ENCODE results near the gene BABAM2. TPM values are rescaled to one million over a fixed set of nuclear protein-coding genes. Genes with fewer than 3 reads are reported as not detected.

BABAM2 gene
- total RNA-seq, 1 donor: 42.0 TPM

DNA sequence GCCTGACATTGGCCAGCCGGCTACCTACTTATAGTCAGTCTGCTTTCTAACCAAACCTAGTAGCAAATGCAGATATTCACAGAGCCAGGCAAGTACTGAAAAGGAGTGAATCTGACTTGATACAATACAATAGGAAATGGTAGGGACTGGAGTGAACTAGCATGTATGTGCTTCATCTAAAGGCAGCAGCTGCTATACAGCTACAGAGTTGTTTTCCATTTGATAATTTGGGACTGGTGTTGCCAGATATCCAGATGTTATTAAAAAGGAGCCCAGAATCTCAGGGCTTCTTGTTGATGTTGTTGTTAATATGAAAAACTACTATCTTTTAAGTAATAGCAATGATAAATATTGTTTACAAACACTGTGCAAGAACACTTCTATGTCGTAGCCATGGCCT lies 159.4 kb downstream of the BABAM2 start:
- no peaks in the 10 kb centered on the region for H3K9me3 ChIP-seq (ENCODE audit: low read depth, low read length)
- no peaks in the 10 kb centered on the region for H3K27me3 ChIP-seq (ENCODE audit: insufficient read depth, low read length)
- no peak overlapping the region for H3K4me2 ChIP-seq (ENCODE audit: insufficient read depth, low read length)
- no peaks in the 10 kb centered on the region for H3K79me2 ChIP-seq (ENCODE audit: insufficient read depth, low read length)
- no peak overlapping the region for H2AFZ ChIP-seq (ENCODE audit: low read length)
- no peak for DNase-seq (ENCODE audit: insufficient read length, low spot score, missing footprints)
- H3K36me3 ChIP-seq (ENCODE audit: insufficient read depth, low read length): no peaks in the 10 kb centered on the region
- H4K20me1 ChIP-seq (ENCODE audit: insufficient read depth, low read length): no peaks in the 10 kb centered on the region
- H3K27ac ChIP-seq (ENCODE audit: low read depth, low read length): no peak overlapping the region
- peaks cover 25% of the 10 kb centered on the region for H3K4me1 ChIP-seq (ENCODE audit: insufficient read depth, low read length)
- H3K4me3 ChIP-seq (ENCODE audit: insufficient read depth, low read length): no peak overlapping the region
- TF ChIP-seq, protein P1, sequence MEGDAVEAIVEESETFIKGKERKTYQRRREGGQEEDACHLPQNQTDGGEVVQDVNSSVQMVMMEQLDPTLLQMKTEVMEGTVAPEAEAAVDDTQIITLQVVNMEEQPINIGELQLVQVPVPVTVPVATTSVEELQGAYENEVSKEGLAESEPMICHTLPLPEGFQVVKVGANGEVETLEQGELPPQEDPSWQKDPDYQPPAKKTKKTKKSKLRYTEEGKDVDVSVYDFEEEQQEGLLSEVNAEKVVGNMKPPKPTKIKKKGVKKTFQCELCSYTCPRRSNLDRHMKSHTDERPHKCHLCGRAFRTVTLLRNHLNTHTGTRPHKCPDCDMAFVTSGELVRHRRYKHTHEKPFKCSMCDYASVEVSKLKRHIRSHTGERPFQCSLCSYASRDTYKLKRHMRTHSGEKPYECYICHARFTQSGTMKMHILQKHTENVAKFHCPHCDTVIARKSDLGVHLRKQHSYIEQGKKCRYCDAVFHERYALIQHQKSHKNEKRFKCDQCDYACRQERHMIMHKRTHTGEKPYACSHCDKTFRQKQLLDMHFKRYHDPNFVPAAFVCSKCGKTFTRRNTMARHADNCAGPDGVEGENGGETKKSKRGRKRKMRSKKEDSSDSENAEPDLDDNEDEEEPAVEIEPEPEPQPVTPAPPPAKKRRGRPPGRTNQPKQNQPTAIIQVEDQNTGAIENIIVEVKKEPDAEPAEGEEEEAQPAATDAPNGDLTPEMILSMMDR (IDR thresholded peaks at IDR 0.05; ENCODE audit: extremely low read depth, low read depth, low read length): no peak

DNA sequence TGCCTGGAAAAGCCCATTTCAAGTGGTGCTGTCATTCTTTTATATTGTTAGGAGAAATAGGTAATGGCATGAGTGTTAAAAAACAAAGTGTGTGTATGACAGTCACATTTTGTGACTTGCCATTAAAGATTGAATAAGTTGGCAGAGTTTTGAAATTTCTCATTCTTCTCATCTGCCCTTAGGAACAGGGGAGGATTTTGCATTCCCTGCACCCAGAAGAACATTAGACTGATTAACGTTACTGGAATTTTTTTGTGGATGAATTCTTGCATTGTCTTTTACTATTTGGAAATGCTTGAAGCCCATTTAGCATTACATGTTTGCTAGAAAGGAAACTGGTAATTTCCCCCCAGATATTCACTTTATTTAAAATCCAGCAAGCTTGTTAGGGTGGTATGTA lies 162.2 kb downstream of the BABAM2 start:
- Histone ChIP-seq H3K27me3 (ENCODE audit: insufficient read depth, low read length) (no peaks in the 10 kb centered on the region), H3K4me3 (ENCODE audit: insufficient read depth, low read length) (no peak overlapping the region), H3K9me3 (ENCODE audit: low read depth, low read length) (no peaks in the 10 kb centered on the region), H3K27ac (ENCODE audit: low read depth, low read length) (no peak overlapping the region), H2AFZ (ENCODE audit: low read length) (no peak overlapping the region), H3K36me3 (ENCODE audit: insufficient read depth, low read length) (no peaks in the 10 kb centered on the region), H3K4me2 (ENCODE audit: insufficient read depth, low read length) (no peak overlapping the region), H3K4me1 (ENCODE audit: insufficient read depth, low read length) (peaks cover 22% of the 10 kb centered on the region), H4K20me1 (ENCODE audit: insufficient read depth, low read length) (no peaks in the 10 kb centered on the region), H3K79me2 (ENCODE audit: insufficient read depth, low read length) (no peaks in the 10 kb centered on the region)
- no peak for DNase-seq (ENCODE audit: insufficient read length, low spot score, missing footprints)
- TF ChIP-seq, protein P1 (IDR thresholded peaks at IDR 0.05; ENCODE audit: extremely low read depth, low read depth, low read length): no peak

DNA sequence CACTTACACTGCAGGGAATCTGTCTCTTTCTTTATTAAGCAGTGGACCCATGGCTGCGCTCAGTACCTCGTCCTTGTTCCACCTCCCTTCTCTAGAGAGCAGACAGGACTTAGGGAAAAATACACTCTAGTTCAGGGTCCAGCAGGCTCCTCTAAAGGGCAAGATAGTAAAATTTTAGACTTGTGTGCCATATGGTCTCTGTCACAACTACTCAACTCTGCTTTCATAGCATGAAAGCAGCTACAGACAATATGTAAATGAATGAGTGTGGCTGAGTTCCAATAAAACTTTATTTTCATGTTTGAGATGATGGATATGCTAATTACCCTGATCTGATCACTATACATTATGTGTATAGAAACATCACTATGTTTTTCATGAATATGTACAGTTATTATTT lies 163.1 kb downstream of the BABAM2 start:
- no peak overlapping the region for H3K4me3 ChIP-seq (ENCODE audit: insufficient read depth, low read length)
- no peaks in the 10 kb centered on the region for H3K9me3 ChIP-seq (ENCODE audit: low read depth, low read length)
- no peaks in the 10 kb centered on the region for H3K36me3 ChIP-seq (ENCODE audit: insufficient read depth, low read length)
- H3K79me2 ChIP-seq (ENCODE audit: insufficient read depth, low read length): no peaks in the 10 kb centered on the region
- H3K4me1 ChIP-seq (ENCODE audit: insufficient read depth, low read length): peaks cover 14% of the 10 kb centered on the region
- DNase-seq (ENCODE audit: insufficient read length, low spot score, missing footprints): no peak
- TF ChIP-seq, protein P1 (IDR thresholded peaks at IDR 0.05; ENCODE audit: extremely low read depth, low read depth, low read length): no peak
- H4K20me1 ChIP-seq (ENCODE audit: insufficient read depth, low read length): no peaks in the 10 kb centered on the region
- no peak overlapping the region for H2AFZ ChIP-seq (ENCODE audit: low read length)
- no peak overlapping the region for H3K27ac ChIP-seq (ENCODE audit: low read depth, low read length)
- no peaks in the 10 kb centered on the region for H3K27me3 ChIP-seq (ENCODE audit: insufficient read depth, low read length)
- no peak overlapping the region for H3K4me2 ChIP-seq (ENCODE audit: insufficient read depth, low read length)

DNA sequence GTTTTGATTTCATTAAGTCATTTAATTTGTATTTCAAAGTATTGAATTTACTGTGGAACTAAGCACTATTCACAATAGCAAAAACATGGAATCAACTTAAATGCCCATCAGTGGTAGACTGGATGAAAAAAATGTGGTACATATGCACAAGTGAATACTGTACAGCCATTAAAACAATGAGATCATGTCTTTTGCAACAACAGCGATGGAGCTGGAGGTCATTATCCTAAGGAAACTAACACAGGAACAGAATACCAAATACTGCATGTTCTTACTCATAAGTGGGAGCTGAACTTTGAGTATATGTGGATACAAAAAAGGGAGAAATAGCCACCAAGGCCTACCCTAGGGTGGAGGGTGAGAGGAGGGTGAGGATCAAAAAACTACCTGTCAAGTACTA lies 164.4 kb downstream of the BABAM2 start:
- Histone ChIP-seq H3K9me3 (ENCODE audit: low read depth, low read length) (no peaks in the 10 kb centered on the region), H3K4me1 (ENCODE audit: insufficient read depth, low read length) (peaks cover 13% of the 10 kb centered on the region), H3K27me3 (ENCODE audit: insufficient read depth, low read length) (no peaks in the 10 kb centered on the region), H4K20me1 (ENCODE audit: insufficient read depth, low read length) (no peaks in the 10 kb centered on the region), H2AFZ (ENCODE audit: low read length) (no peak overlapping the region), H3K79me2 (ENCODE audit: insufficient read depth, low read length) (no peaks in the 10 kb centered on the region), H3K36me3 (ENCODE audit: insufficient read depth, low read length) (no peaks in the 10 kb centered on the region), H3K4me3 (ENCODE audit: insufficient read depth, low read length) (no peak overlapping the region), H3K4me2 (ENCODE audit: insufficient read depth, low read length) (no peak overlapping the region), H3K27ac (ENCODE audit: low read depth, low read length) (no peak overlapping the region)
- DNase-seq (ENCODE audit: insufficient read length, low spot score, missing footprints): no peak
- TF ChIP-seq, protein P1 (IDR thresholded peaks at IDR 0.05; ENCODE audit: extremely low read depth, low read depth, low read length): no peak

All from osteoblast (primary cell).